ENCODE data around the gene EIF2S3. TPM values are rescaled to one million over a fixed set of nuclear protein-coding genes. Genes with fewer than 3 reads are reported as not detected.

The EIF2S3 gene
- total RNA-seq, 3 donors from 2014 or later, result 113 to 157 (median 136) TPM

DNA sequence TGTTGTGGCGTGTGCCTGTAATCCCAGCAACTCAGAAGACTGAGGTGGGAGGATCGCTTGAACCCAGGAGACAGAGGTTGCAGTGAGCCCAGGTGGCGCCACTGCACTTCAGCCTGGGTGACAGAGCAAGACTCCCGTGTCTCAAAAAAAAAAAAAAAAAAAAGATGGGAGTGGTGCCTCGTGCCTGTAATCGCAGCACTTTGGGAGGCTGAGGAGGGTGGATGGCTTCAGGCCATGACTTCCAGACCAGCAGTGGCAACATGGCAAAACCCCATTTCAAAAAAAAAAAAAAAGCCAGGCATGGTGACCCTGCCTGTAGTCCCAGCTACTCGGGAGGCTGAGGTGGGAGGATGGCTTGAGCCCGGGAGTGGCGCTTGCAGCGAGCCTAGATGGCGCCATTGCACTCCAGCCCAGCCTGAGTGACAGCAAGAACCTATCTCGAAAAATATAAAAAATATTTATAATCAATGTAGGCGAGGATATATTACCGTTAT, 27.0 kb downstream of the EIF2S3 start:
- H3K9me3 ChIP-seq, result no peaks in the 10 kb centered on the region
- intact Hi-C loops (cut with DNase I, micrococcal nuclease), result no loop called here
- no peaks in the 10 kb centered on the region for H3K4me1 ChIP-seq (ENCODE audit: low read depth)
- DNase-seq (peak; percentile 60 to 70 (median 64)), ATAC-seq (peak; percentile 87)
- H3K36me3 ChIP-seq (ENCODE audit: low read depth), result no peaks in the 10 kb centered on the region
- no peak overlapping the region for H3K4me3 ChIP-seq
- TF ChIP-seq, protein P1, sequence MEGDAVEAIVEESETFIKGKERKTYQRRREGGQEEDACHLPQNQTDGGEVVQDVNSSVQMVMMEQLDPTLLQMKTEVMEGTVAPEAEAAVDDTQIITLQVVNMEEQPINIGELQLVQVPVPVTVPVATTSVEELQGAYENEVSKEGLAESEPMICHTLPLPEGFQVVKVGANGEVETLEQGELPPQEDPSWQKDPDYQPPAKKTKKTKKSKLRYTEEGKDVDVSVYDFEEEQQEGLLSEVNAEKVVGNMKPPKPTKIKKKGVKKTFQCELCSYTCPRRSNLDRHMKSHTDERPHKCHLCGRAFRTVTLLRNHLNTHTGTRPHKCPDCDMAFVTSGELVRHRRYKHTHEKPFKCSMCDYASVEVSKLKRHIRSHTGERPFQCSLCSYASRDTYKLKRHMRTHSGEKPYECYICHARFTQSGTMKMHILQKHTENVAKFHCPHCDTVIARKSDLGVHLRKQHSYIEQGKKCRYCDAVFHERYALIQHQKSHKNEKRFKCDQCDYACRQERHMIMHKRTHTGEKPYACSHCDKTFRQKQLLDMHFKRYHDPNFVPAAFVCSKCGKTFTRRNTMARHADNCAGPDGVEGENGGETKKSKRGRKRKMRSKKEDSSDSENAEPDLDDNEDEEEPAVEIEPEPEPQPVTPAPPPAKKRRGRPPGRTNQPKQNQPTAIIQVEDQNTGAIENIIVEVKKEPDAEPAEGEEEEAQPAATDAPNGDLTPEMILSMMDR (IDR thresholded peaks at IDR 0.05), result peak; percentile 10

DNA sequence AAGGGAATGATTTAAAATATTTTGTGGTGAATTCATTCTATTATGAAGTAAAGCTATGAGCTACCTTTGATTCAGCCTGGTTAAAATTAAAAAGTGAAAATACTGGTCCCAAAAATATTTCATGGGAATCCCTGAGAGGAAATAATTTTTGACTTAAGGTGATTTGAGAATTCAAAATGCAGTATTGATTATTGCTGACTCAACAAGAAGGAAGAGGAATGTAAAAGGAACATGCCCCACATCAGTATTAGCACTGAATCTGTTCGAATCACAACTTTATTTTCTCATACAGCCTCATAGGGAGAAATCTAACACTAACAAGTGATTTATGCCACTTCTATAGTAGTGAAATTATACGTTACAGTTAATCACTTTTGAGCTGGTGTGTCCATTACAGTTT, 27.7 kb downstream of the EIF2S3 start:
- intact Hi-C loops (cut with DNase I, micrococcal nuclease), result no loop called here
- DNase-seq (no peak), ATAC-seq (no peak)
- H3K36me3 ChIP-seq (ENCODE audit: low read depth), result no peaks in the 10 kb centered on the region
- no peaks in the 10 kb centered on the region for H3K9me3 ChIP-seq
- H3K4me1 ChIP-seq (ENCODE audit: low read depth), result no peaks in the 10 kb centered on the region
- no peak overlapping the region for H3K4me3 ChIP-seq
- TF ChIP-seq, protein P1 (IDR thresholded peaks at IDR 0.05), result no peak

DNA sequence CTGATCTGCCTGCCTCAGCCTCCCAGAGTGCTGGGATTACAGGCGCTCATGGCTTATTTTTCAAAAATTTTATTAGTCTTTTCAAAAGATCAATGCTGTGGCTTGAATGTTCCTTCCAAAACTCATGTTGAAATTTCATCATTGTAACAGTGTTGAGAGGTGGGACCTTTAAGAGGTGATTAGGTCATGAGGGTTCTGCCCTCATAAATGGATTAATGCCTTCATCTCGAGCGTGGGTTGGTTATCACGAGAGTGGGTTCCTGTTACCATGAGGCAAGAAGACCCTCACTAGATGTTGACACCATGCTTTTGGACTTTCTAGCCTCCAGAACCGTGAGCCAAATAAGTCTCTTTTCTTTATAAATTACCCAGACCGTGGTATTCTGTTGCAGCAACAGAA, 30.3 kb downstream of the EIF2S3 start:
- DNase-seq (no peak), ATAC-seq (no peak)
- H3K9me3 ChIP-seq, result no peaks in the 10 kb centered on the region
- H3K36me3 ChIP-seq (ENCODE audit: low read depth), result no peaks in the 10 kb centered on the region
- intact Hi-C loops (cut with DNase I, micrococcal nuclease), result no loop called here
- no peaks in the 10 kb centered on the region for H3K4me1 ChIP-seq (ENCODE audit: low read depth)
- H3K4me3 ChIP-seq, result no peak overlapping the region
- TF ChIP-seq, protein P1 (IDR thresholded peaks at IDR 0.05), result no peak

DNA sequence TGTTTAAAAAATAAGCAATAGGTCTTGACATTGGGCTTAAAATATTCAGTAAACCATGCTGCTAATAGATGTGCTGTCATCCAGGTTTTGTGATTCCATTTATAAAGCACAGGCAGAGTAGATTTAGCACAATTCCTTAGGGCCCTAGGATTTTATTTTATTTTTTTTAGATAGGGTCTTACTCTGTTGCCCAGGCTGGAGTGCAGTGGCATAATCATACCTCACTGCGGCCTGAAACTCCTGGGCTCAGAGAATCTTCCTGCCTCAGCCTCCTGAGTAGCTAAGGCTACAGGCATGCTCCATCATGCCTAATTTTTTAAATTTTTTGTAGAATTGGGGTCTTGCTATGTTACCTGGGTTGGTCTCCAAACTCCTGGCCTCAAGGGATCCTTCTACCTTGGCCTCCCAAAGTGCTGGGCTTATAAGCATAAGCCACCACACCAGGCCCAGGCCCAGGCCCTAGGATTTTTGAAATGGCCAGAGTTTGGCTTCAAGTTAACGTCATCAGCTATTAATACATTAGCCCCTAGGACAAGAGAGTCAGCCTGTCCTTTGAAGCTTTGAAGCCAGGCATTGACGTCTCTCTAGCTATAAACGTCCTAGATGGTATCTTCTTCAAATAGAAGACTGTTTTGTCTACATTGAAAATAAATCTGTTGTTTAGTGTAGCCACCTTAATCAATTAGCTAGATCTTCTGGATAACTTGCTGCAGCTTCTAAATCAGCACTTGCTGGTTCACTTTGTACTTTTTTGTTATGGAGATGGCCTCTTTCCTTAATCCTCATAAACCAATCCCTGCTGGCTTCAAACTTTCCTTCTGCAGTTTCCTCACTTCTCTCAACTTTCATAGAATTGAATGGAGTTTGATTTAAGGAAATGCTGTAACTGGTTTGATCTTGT, 35.8 kb downstream of the EIF2S3 start:
- no peaks in the 10 kb centered on the region for H3K4me1 ChIP-seq (ENCODE audit: low read depth)
- H3K36me3 ChIP-seq (ENCODE audit: low read depth), result no peaks in the 10 kb centered on the region
- TF ChIP-seq, protein P1 (IDR thresholded peaks at IDR 0.05), result no peak
- ATAC-seq (no peak), DNase-seq (no peak)
- intact Hi-C loops (cut with DNase I, micrococcal nuclease), result no loop called here
- no peak overlapping the region for H3K4me3 ChIP-seq
- H3K9me3 ChIP-seq, result no peaks in the 10 kb centered on the region

DNA sequence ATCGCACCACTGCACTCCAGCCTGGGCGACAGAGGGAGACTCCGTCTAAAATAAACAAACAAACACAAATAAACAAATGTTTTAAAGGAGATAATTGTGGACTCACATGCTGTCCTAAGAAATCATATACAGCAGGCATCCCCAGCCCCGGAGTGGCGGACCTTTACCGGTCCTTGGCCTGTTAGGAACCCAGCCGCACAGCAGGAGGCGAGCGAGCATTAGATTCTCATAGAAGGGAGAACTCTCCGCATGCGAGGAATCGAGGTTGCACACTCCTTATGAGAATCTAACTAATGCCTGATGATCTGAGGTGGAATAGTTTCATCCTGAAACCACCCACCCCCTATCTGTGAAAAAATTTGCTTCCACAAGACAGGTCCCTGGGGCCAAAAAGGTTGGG, 39.0 kb downstream of the EIF2S3 start:
- intact Hi-C loops (cut with DNase I, micrococcal nuclease), result no loop called here
- H3K4me1 ChIP-seq (ENCODE audit: low read depth), result no peaks in the 10 kb centered on the region
- H3K36me3 ChIP-seq (ENCODE audit: low read depth), result no peaks in the 10 kb centered on the region
- TF ChIP-seq, protein P1 (IDR thresholded peaks at IDR 0.05), result no peak
- H3K4me3 ChIP-seq, result no peak overlapping the region
- H3K9me3 ChIP-seq, result no peaks in the 10 kb centered on the region
- DNase-seq (no peak), ATAC-seq (no peak)

All from mucosa of descending colon (tissue), 3 donors.